Skeletal muscle tissue (tissue), 4 donors: ENCODE measurements around the gene SCLT1. TPM values are rescaled to one million over a fixed set of nuclear protein-coding genes. Genes with fewer than 3 reads are reported as not detected.

Experiments
- H3K27ac ChIP-seq: one replicate; pipeline ENCODE4 v1.7.0; 2013; ENCODE audit warnings: mild to moderate bottlenecking, low read depth, low read length, inconsistent platforms
- H3K27me3 ChIP-seq, 3 donors: one replicate each; pipeline ENCODE4 v1.7.0; 2013; ENCODE audit warnings: low read length in 3 of 3; ENCODE audit not compliant: control insufficient read depth in 3 of 3, insufficient read depth in 3 of 3
- H3K36me3 ChIP-seq, 3 donors: one replicate each; pipeline ENCODE4 v1.7.0; 2013; ENCODE audit warnings: low read length in 3 of 3; ENCODE audit not compliant: control insufficient read depth in 3 of 3, insufficient read depth in 3 of 3
- H3K4me1 ChIP-seq, 3 donors: one replicate each; pipeline ENCODE4 v1.7.0; 2013; ENCODE audit warnings: low read length in 3 of 3, mild to moderate bottlenecking in 3 of 3; ENCODE audit not compliant: control insufficient read depth in 3 of 3, insufficient read depth in 3 of 3
- H3K4me3 ChIP-seq, 3 donors: one replicate each; pipeline ENCODE4 v1.7.0; 2013; ENCODE audit warnings: low read length in 3 of 3
- H3K9ac ChIP-seq, 3 donors: one replicate each; pipeline ENCODE4 v1.7.0; 2013; ENCODE audit warnings: low read length in 3 of 3, mild to moderate bottlenecking in 3 of 3, moderate library complexity in 2 of 3, low read depth in 1 of 3
- H3K9me3 ChIP-seq, 3 donors: one replicate each; pipeline ENCODE4 v1.7.0; 2013; ENCODE audit warnings: low read length in 3 of 3; ENCODE audit not compliant: control insufficient read depth in 3 of 3
- total RNA-seq: library from RNA; depleted of rRNA; stranded (reverse); fragments of >200 nt; gene quantifications from one replicate; pipeline ENCODE4 v1.2.3, GENCODE V29; 2014
- donor health status: Osteomylitis.

Gene SCLT1
- total RNA-seq, 1 donor from 2014 or later: 39.7 TPM

- H3K9me3 ChIP-seq: no peaks in the 10 kb centered on the region
- H3K36me3 ChIP-seq: peaks cover 3 to 6% (median 4%) of the 10 kb centered on the region in 3 donors
- H3K9ac ChIP-seq: no peak overlapping the region
- H3K4me3 ChIP-seq: no peak overlapping the region
- no peaks in the 10 kb centered on the region for H3K27me3 ChIP-seq
- no peaks in the 10 kb centered on the region for H3K4me1 ChIP-seq
- no peak overlapping the region for H3K27ac ChIP-seq
Measured at GRCh38 chr4:128942607-128943006, 150.7 kb downstream of the SCLT1 start.

- Histone ChIP-seq H3K4me1 (no peaks in the 10 kb centered on the region), H3K36me3 (peaks cover 3 to 6% (median 4%) of the 10 kb centered on the region in 3 donors)
Measured at GRCh38 chr4:128940971-128941370, 152.4 kb downstream of the SCLT1 start.

GRCh38 chr4:128930051-128930450 lies 163.3 kb downstream of the SCLT1 start:
- Histone ChIP-seq H3K27me3 (no peaks in the 10 kb centered on the region), H3K9me3 (no peaks in the 10 kb centered on the region), H3K36me3 (peaks cover 0 to under 1% (median 0%) of the 10 kb centered on the region in 3 donors), H3K27ac (no peak overlapping the region), H3K9ac (no peak overlapping the region), H3K4me1 (no peaks in the 10 kb centered on the region), H3K4me3 (no peak overlapping the region)

More at GRCh38 chr4:128940971-128941370, 152.4 kb downstream of the SCLT1 start:
- Histone ChIP-seq H3K27me3 (no peaks in the 10 kb centered on the region), H3K27ac (no peak overlapping the region), H3K9me3 (no peaks in the 10 kb centered on the region), H3K4me3 (no peak overlapping the region), H3K9ac (no peak overlapping the region)

DNA sequence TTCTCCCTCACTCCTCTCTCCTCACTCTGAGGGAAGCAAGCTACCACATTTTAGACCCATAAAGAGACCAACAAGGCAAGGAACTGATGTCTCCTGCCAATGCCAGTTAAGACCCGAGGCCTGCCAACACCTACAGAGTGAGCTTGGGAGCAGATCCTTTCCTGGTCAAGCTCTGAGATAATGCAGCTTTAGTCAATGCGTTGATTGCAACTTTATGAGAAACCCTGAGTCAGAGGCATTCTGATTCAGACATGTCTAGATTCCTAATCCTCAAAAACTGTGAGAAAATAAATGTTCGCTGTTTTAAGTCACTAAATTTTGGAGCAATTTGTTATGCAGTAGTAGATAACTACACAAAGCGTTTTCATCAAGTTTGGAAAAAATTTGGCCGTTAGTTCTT lies 168.4 kb downstream of the SCLT1 start:
- Histone ChIP-seq H3K4me3 (no peak overlapping the region), H3K27me3 (no peaks in the 10 kb centered on the region), H3K4me1 (no peaks in the 10 kb centered on the region), H3K36me3 (no peaks in the 10 kb centered on the region), H3K27ac (no peak overlapping the region), H3K9me3 (no peaks in the 10 kb centered on the region), H3K9ac (no peak overlapping the region)

DNA sequence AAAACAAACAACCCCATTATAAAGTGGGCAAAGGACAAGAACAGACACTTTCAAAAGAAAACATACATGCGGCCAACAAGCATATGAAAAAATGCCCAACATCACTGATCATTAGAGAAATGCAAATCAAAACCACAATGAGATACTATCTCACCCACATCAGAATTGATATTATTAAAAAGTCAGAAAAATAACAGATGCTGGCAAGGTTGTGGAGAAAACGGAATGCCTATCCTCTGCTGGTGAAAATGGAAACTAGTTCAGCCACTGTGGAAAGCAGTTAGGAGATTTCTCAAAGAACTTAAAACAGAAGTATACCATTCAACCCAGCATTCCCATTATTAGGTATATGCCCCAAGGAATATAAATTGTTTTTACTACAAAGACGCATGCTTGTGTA lies 171.4 kb downstream of the SCLT1 start:
- Histone ChIP-seq H3K36me3 (no peaks in the 10 kb centered on the region), H3K4me1 (no peaks in the 10 kb centered on the region), H3K27ac (no peak overlapping the region), H3K27me3 (no peaks in the 10 kb centered on the region), H3K9me3 (no peaks in the 10 kb centered on the region), H3K9ac (no peak overlapping the region), H3K4me3 (no peak overlapping the region)

DNA sequence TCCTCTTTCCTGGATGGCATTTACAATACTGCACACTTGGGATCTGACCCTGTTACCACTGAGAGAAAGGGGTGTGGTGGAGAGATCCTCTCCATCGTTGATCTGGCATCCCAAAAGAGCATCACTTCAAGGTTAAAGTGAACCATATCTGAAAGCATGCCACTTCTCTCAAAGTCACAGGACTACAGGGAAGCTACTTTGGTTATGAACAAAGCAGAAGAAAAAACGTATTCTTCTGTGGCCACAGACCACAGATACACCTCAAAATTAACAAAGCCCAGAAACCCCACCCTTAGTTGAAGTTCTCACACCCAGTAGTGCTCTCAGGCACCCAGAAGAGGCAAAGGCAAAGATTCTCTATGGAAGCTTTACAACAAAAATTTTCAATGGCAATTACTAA lies 175.6 kb downstream of the SCLT1 start:
- Histone ChIP-seq H3K27me3 (no peaks in the 10 kb centered on the region), H3K9me3 (no peaks in the 10 kb centered on the region), H3K9ac (no peak overlapping the region), H3K4me1 (no peaks in the 10 kb centered on the region), H3K4me3 (no peak overlapping the region), H3K27ac (no peak overlapping the region), H3K36me3 (no peaks in the 10 kb centered on the region)

DNA sequence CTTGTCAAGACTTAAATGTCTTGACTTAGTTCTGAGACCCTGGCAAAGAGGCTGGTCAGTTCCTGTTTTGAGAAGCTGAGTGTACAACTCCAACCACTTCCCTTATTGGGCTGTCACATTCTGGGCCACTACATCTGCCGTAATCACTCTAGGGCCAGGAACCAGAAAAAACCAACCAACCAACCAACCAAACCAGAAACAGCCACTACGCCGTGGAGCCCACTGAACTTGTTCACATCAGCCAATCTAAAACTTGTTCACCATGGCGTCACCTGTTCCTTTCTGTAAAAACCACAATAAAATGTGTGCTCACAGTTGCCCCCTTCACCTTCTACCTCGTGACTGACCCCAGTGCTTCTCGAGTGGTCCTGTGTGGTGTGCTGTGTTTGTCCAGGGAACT lies 176.5 kb downstream of the SCLT1 start:
- H3K36me3 ChIP-seq: no peaks in the 10 kb centered on the region
- H3K4me1 ChIP-seq: no peaks in the 10 kb centered on the region
- no peaks in the 10 kb centered on the region for H3K9me3 ChIP-seq
- H3K9ac ChIP-seq: no peak overlapping the region
- no peaks in the 10 kb centered on the region for H3K27me3 ChIP-seq
- H3K4me3 ChIP-seq: no peak overlapping the region
- H3K27ac ChIP-seq: no peak overlapping the region

GRCh38 chr4:128915544-128915943 lies 177.8 kb downstream of the SCLT1 start:
- H3K27me3 ChIP-seq: no peaks in the 10 kb centered on the region
- H3K4me1 ChIP-seq: no peaks in the 10 kb centered on the region
- H3K4me3 ChIP-seq: no peak overlapping the region
- no peaks in the 10 kb centered on the region for H3K9me3 ChIP-seq
- H3K27ac ChIP-seq: no peak overlapping the region
- no peak overlapping the region for H3K9ac ChIP-seq
- H3K36me3 ChIP-seq: no peaks in the 10 kb centered on the region

DNA sequence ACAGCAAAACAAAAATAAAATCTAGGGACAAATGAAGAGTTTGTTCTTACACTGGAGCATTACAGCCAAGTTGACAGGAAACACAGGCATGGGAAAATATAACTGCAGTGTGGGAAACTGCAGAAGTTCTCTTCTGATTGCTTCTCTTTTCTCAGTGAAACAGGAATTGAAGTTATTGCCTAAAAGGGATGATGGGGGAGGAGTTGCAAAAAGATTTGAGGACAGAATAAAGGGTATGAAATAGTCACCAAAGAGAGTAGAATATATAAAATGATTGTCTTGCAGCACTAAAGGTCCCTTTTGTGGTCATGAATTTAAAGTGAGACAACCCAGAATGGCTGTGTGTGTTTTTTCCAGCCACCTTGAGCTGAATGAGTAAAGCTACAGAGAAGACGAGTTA lies 180.1 kb downstream of the SCLT1 start:
- Histone ChIP-seq H3K9ac (no peak overlapping the region), H3K4me3 (no peak overlapping the region), H3K27ac (no peak overlapping the region), H3K27me3 (no peaks in the 10 kb centered on the region), H3K36me3 (no peaks in the 10 kb centered on the region), H3K9me3 (no peaks in the 10 kb centered on the region), H3K4me1 (no peaks in the 10 kb centered on the region)

DNA sequence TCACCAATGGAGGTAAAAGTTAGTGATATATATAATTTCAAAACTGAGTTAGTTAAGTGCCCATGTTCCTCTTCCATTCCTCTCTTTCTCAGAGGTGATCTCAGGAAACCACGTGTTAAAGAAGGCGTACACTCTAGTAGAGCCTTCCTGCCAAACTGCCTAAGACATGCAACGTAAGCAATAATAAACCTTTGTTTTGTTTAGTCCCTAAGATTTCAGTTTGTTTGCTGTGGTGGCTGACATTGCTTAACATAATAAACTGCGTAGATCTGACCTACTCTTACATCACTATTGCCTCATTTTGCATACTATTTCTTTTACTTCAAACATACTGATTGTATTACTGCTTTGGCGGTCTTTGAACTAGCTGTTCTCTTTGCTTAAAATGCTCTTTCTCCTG lies 184.6 kb downstream of the SCLT1 start:
- Histone ChIP-seq H3K36me3 (no peaks in the 10 kb centered on the region), H3K9me3 (no peaks in the 10 kb centered on the region), H3K4me1 (peaks cover 0 to 4% (median 0%) of the 10 kb centered on the region in 3 donors), H3K9ac (no peak overlapping the region), H3K27ac (no peak overlapping the region), H3K4me3 (no peak overlapping the region), H3K27me3 (no peaks in the 10 kb centered on the region)

DNA sequence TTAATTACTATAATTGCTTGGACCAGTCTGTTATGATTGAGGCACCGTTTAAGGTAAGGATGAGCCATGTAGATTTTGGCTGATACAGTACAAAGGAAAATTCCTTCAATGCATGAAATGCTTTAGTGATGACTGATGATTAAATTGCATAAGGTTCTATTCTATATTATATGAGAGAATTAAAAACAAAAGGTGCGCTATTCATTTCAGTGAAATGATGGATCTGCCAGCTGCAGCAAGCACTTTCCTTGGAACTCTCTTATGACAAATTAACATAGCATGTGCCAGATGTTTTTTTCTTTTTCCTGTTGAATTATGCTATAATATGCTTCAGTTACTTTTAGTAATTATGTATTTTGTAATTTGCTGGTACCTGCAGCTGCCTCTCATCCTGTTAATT lies 185.4 kb downstream of the SCLT1 start:
- H3K36me3 ChIP-seq: no peaks in the 10 kb centered on the region

More for the DNA sequence above, 185.4 kb downstream of the SCLT1 start:
- no peak overlapping the region for H3K27ac ChIP-seq
- no peak overlapping the region for H3K4me3 ChIP-seq
- peaks cover 0 to 4% (median 0%) of the 10 kb centered on the region in 3 donors for H3K4me1 ChIP-seq
- no peak overlapping the region for H3K9ac ChIP-seq
- no peaks in the 10 kb centered on the region for H3K9me3 ChIP-seq
- H3K27me3 ChIP-seq: no peaks in the 10 kb centered on the region
